Endothelial cell of umbilical vein (primary cell): ENCODE data around the gene CFAP46. TPM values are rescaled to one million over a fixed set of nuclear protein-coding genes. Genes with fewer than 3 reads are reported as not detected.

Source experiments
- BruUV-seq: library from RNA; stranded (reverse); fragments of 400-500 nt; replicated peaks from 2 replicates; lab custom pipeline; 2021; lab: Mats Ljungman, UMichigan
- CTCF ChIA-PET: fragments of 300-600, 350-600 bp; sonication (Branson Sonifier 250); formaldehyde crosslinking; loops from one replicate; lab custom pipeline; 2021; ENCODE audit warnings: antibody characterized with exemption, inconsistent platforms; lab: Charles Lee
- POLR2A ChIA-PET: fragments of 300-600, 350-600 bp; sonication (Branson Sonifier 250); formaldehyde crosslinking; loops from one replicate; lab custom pipeline; 2021; ENCODE audit warnings: antibody characterized with exemption, inconsistent platforms; lab: Charles Lee
- DNase-seq: peaks from one replicate; pipeline ENCODE4 v3.0.0-alpha.2; 2011; ENCODE audit warnings: low read depth, low spot score
- FAIRE-seq: peaks from 2 replicates; lab custom pipeline; 2011; peaks lifted over from hg19 to GRCh38; lab: Jason Lieb, UNC
- H2AFZ ChIP-seq: 2 replicates; pipeline ENCODE4 v1.6.0; 2012; ENCODE audit warnings: low read depth, low read length, control low read depth, inconsistent platforms
- H3K27ac ChIP-seq: 2 replicates; pipeline ENCODE4 v1.5.1; 2011; ENCODE audit warnings: low read depth, mild to moderate bottlenecking, control low read depth, low read length, moderate library complexity; ENCODE audit not compliant: insufficient read depth
- H3K27me3 ChIP-seq, 2 experiments: 2 replicates each; pipeline versions ENCODE4 v1.6.0 to v1.6.1; 2011; ENCODE audit warnings: low read length in 2 of 2, mixed read lengths in 1 of 2; ENCODE audit not compliant: control insufficient read depth in 2 of 2, insufficient read depth in 2 of 2
- H3K36me3 ChIP-seq, 2 experiments: 2 replicates in 1 of 2; 3 replicates in 1 of 2; pipeline ENCODE4 v1.5.1; 2011; ENCODE audit warnings: low read length in 2 of 2, mild to moderate bottlenecking in 1 of 2, moderate library complexity in 1 of 2; ENCODE audit not compliant: control insufficient read depth in 2 of 2, insufficient read depth in 2 of 2; ENCODE audit errors: extremely low read depth in 1 of 2
- H3K4me1 ChIP-seq: 3 replicates; pipeline ENCODE4 v1.5.1; 2011; ENCODE audit warnings: mild to moderate bottlenecking, low read length; ENCODE audit not compliant: control insufficient read depth, insufficient read depth; ENCODE audit errors: extremely low read depth
- H3K4me2 ChIP-seq: 2 replicates; pipeline ENCODE4 v1.6.1; 2011; ENCODE audit warnings: low read length, control low read depth, mixed read lengths; ENCODE audit not compliant: insufficient read depth
- H3K4me3 ChIP-seq, 3 experiments: fragments of 200-600 bp in 1 of 3; sonication (generic), shearing (Covaris generic) in 1 of 3; replicated peaks in 1 of 3; 2 replicates each; pipeline ENCODE4 v1.5.1; 2011 to 2016; ENCODE audit warnings: control low read depth in 3 of 3, low read length in 3 of 3, mild to moderate bottlenecking in 2 of 3, inconsistent platforms in 1 of 3, low read depth in 1 of 3, moderate library complexity in 1 of 3; ENCODE audit not compliant: insufficient read depth in 1 of 3
- H3K79me2 ChIP-seq: 2 replicates; pipeline ENCODE4 v1.6.0; 2012; ENCODE audit warnings: low read length, inconsistent platforms; ENCODE audit not compliant: control insufficient read depth, insufficient read depth
- H3K9ac ChIP-seq: replicated peaks from 2 replicates; pipeline ENCODE3; 2011; ENCODE audit warnings: low read length, control low read depth; ENCODE audit not compliant: insufficient read depth; ENCODE audit errors: extremely low read depth
- H3K9me1 ChIP-seq: replicated peaks from 3 replicates; pipeline ENCODE4 v1.6.0; 2011; ENCODE audit warnings: mild to moderate bottlenecking, low read length; ENCODE audit not compliant: control insufficient read depth, insufficient read depth; ENCODE audit errors: extremely low read depth
- H3K9me3 ChIP-seq: replicated peaks from 2 replicates; pipeline ENCODE4 v1.5.1; 2012; ENCODE audit warnings: low read length, inconsistent platforms; ENCODE audit not compliant: control insufficient read depth, insufficient read depth
- H4K20me1 ChIP-seq: replicated peaks from 2 replicates; pipeline ENCODE3; 2011; ENCODE audit warnings: mild to moderate bottlenecking, low read length; ENCODE audit not compliant: control insufficient read depth, insufficient read depth; ENCODE audit errors: extremely low read depth
- EZH2 ChIP-seq: IDR thresholded peaks from 2 replicates; pipeline ENCODE4 v1.6.1; 2012; ENCODE audit warnings: borderline replicate concordance, low read depth, mild to moderate bottlenecking, moderate library complexity, low read length, inconsistent platforms; ENCODE audit not compliant: severe bottlenecking
- GATA2 ChIP-seq: IDR thresholded peaks from 2 replicates; pipeline ENCODE4 v1.7.0; 2011; ENCODE audit warnings: low read depth, mild to moderate bottlenecking, moderate library complexity, mixed read lengths, low read length; ENCODE audit not compliant: insufficient read length, insufficient read depth
- MYC ChIP-seq: IDR thresholded peaks from one replicate; pipeline ENCODE4 v1.6.1; 2011; ENCODE audit warnings: mild to moderate bottlenecking, low read depth, low read length
- dilution Hi-C: fragments of 300-500 bp; cut with MboI; formaldehyde crosslinking; loops from one replicate; pipeline ENCODE4 v1.15.0; 2019; ENCODE audit warnings: low sequenced_read_pairs; ENCODE audit not compliant: extremely low pct_ligation_motif_present
- intact Hi-C: fragments of 100-400 bp; cut with micrococcal nuclease; formaldehyde crosslinking; loops from one replicate; pipeline ENCODE4 v1.10.0; 2022
- polyA plus RNA-seq, 4 experiments: library from polyadenylated mRNA; depleted of rRNA in 3 of 4; stranded (reverse) in 3 of 4; unstranded in 1 of 4; fragments of >200 nt; gene quantifications; 2 replicates each; pipeline versions ENCODE4 v1.2.1 to v1.2.3, GENCODE V29; 2011 to 2012; ENCODE audit warnings: missing spikeins in 1 of 4
- total RNA-seq: library from RNA; stranded (reverse); gene quantifications from 2 replicates; pipeline ENCODE4 v1.2.3, GENCODE V29; 2021
- TF ChIP-seq, protein P1 (sequence below), 2 donors: IDR thresholded peaks; 1 replicate in 1 of 2; 2 replicates in 1 of 2; pipeline ENCODE4 v1.5.1; 2011; ENCODE audit warnings: low read length in 2 of 2, mild to moderate bottlenecking in 2 of 2, moderate library complexity in 2 of 2, control low read depth in 1 of 2, inconsistent platforms in 1 of 2, low read depth in 1 of 2; ENCODE audit not compliant: insufficient read depth in 1 of 2; ENCODE audit errors: extremely low read depth in 1 of 2

The CFAP46 gene
- total and polyA plus RNA-seq, 2 donors (not counting 3 experiments of a cell fraction or from before 2014, with no cell fraction given) = 0.75 to 0.98 TPM

GRCh38 chr10:132780356-132780755 is 162.0 kb downstream of the CFAP46 start:
- BruUV-seq = no TSS peak
- DNase-seq (no peak), FAIRE-seq (no peak)
- POLR2A ChIA-PET = no interaction called here
- Histone ChIP-seq H3K27ac (no peak overlapping the region), H3K4me2 (no peak overlapping the region), H3K9me3 (no peaks in the 10 kb centered on the region), H4K20me1 (no peaks in the 10 kb centered on the region), H3K27me3 (peaks cover 13 to 22% of the 10 kb centered on the region in 2 experiments), H3K36me3 (no peaks in the 10 kb centered on the region), H3K79me2 (no peaks in the 10 kb centered on the region), H3K4me3 (no peak overlapping the region), H2AFZ (no peak overlapping the region), H3K9me1 (no peaks in the 10 kb centered on the region), H3K4me1 (no peaks in the 10 kb centered on the region), H3K9ac (no peak overlapping the region)
- TF ChIP-seq, protein P1, sequence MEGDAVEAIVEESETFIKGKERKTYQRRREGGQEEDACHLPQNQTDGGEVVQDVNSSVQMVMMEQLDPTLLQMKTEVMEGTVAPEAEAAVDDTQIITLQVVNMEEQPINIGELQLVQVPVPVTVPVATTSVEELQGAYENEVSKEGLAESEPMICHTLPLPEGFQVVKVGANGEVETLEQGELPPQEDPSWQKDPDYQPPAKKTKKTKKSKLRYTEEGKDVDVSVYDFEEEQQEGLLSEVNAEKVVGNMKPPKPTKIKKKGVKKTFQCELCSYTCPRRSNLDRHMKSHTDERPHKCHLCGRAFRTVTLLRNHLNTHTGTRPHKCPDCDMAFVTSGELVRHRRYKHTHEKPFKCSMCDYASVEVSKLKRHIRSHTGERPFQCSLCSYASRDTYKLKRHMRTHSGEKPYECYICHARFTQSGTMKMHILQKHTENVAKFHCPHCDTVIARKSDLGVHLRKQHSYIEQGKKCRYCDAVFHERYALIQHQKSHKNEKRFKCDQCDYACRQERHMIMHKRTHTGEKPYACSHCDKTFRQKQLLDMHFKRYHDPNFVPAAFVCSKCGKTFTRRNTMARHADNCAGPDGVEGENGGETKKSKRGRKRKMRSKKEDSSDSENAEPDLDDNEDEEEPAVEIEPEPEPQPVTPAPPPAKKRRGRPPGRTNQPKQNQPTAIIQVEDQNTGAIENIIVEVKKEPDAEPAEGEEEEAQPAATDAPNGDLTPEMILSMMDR (IDR thresholded peaks at IDR 0.05; ENCODE audit: extremely low read depth in 1 of 2, insufficient read depth in 1 of 2, low read depth in 1 of 2, low read length in 2 of 2) = no peak
- TF ChIP-seq EZH2 = no peak
- no peak for TF ChIP-seq MYC
- TF ChIP-seq GATA2 = no peak
- CTCF ChIA-PET = interaction anchor here (1.2 kb wide), 1 partner anchor 125 kb away, joined by 6 read pairs; no protein-coding TSS in a partner anchor
- intact Hi-C loops (no loop called here), dilution Hi-C loops (no loop called here)

DNA sequence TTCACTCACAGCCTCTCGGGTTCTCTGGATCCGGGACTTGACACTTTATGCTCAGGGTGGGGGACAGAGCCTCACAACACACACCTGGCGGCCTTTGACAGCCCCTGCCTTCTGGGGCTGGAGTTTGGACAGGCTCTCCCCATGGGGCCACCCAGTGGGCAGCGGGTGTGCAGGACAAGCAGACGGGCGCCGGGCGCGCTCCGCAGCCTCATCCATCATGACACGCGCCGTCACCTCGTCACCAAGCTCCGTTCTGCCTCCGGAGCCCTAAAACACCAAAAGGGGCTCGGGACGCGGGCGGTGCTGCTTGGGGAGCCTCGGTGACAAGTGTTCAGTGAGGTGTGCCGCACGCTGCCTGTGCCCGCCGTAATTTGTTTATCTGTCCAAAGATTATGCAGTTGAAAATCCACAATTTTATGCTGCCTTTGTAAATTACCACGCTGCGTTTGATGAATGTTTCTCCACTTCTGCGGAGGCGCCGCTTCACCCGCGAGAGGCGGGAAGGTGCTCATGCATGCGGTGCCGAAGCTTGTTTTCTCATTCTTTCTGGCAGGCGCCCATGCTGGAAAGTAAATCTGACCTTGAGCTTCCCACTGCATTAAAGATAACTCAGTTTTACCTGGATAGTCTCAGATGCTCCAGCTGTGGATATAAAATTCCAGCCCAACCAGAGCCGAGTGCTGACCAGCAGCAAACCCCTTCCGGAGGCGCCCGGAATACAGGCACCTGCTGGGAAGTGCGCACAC is 162.6 kb downstream of the CFAP46 start:
- dilution Hi-C loops = no loop called here
- CTCF ChIA-PET = interaction anchor here (1.2 kb wide), 1 partner anchor 125 kb away, joined by 6 read pairs; no protein-coding TSS in a partner anchor

More for the DNA sequence above, 162.6 kb downstream of the CFAP46 start:
- Histone ChIP-seq H3K9me1 (no peaks in the 10 kb centered on the region), H3K9me3 (no peaks in the 10 kb centered on the region), H4K20me1 (no peaks in the 10 kb centered on the region), H3K4me2 (no peak overlapping the region), H3K27ac (no peak overlapping the region), H3K27me3 (peaks cover 13 to 16% of the 10 kb centered on the region in 2 experiments), H3K79me2 (no peaks in the 10 kb centered on the region), H3K9ac (no peak overlapping the region), H2AFZ (no peak overlapping the region), H3K4me1 (no peaks in the 10 kb centered on the region), H3K4me3 (no peak overlapping the region), H3K36me3 (no peaks in the 10 kb centered on the region)
- no peak for TF ChIP-seq GATA2
- no peak for FAIRE-seq
- intact Hi-C loops = no loop called here
- no peak for DNase-seq
- no TSS peak for BruUV-seq
- POLR2A ChIA-PET = no interaction called here
